22Rv1 (cell line): Measurements from ENCODE around the gene CCT6B.
A peak's percentile ranks its signal among the peaks of the same experiment; 100 is the strongest.
"Not testable (repeated sequence)": the region's sequence is repeated elsewhere in the genome, so short reads cannot be mapped to it uniquely, and the experiment has no call there.

Experiments
- H3K27ac ChIP-seq: fragments of 450-650 bp; 2 replicates; pipeline ENCODE4 v1.5.1; 2017
- ZFX ChIP-seq: fragments of 450-650 bp; IDR thresholded peaks from 2 replicates; pipeline ENCODE4 v1.6.1; 2017; ENCODE audit warnings: antibody characterized with exemption, borderline replicate concordance
- TF ChIP-seq, protein P1 (sequence below): fragments of 450-650 bp; IDR thresholded peaks from 2 replicates; pipeline ENCODE4 v1.5.1; 2017; ENCODE audit warnings: mild to moderate bottlenecking

CCT6B gene

DNA sequence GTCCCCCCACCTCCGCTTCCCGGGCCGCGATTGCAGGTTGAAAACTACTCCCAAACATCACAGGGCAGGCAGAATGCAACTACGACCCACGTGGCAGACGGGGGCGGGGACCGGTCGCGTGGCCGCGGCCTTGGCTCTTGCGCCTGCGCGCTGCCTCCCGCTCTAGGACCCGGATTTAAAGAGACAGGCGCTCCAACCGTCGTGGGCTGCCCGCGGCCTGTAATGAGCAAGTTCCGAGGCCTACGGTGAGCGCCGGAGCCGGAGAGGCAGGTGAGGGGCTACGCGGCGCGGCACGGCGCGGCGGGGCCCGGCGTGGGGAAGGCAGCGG lies 19.1 kb upstream of the CCT6B start, which contains the start of gene LIG3:
LIG3 (plus strand) TSS at position 160 of the 328 bp plus-strand sequence. CDS start 2,494 bp downstream, outside the sequence.
- TF ChIP-seq, protein P1, sequence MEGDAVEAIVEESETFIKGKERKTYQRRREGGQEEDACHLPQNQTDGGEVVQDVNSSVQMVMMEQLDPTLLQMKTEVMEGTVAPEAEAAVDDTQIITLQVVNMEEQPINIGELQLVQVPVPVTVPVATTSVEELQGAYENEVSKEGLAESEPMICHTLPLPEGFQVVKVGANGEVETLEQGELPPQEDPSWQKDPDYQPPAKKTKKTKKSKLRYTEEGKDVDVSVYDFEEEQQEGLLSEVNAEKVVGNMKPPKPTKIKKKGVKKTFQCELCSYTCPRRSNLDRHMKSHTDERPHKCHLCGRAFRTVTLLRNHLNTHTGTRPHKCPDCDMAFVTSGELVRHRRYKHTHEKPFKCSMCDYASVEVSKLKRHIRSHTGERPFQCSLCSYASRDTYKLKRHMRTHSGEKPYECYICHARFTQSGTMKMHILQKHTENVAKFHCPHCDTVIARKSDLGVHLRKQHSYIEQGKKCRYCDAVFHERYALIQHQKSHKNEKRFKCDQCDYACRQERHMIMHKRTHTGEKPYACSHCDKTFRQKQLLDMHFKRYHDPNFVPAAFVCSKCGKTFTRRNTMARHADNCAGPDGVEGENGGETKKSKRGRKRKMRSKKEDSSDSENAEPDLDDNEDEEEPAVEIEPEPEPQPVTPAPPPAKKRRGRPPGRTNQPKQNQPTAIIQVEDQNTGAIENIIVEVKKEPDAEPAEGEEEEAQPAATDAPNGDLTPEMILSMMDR = no peak
- no peak for TF ChIP-seq ZFX

DNA sequence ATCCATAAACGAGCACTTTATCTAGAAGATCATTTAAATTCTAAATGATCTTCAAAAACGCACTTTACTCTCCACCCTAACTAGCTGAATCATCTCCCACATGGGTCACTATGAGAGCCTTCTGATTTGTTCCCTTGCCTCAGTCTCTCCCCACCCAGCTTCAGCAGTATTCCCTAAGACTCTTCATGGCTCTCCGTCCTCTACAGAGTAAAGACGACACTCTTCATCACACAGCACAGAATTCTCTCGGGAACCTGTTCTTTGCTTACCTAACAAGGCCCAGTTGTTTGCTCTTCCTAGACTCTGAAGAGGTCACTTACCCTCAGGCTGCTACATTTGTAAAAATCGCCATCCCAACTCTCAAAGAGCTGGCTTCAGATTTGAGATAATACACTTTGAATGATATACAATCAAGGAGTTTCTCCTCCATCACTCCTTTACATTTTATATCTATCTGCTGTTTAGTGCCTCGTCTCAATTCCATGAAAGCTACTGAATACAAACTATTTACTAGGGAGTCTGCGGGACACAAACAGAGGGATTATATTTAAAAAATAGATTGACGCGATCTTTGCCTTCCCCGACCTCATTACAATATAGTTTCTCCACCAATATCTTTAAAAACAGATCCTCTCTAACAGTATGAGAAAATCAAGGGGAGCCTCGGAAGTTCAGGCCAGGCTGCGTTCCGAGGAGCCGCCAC lies 18.5 kb upstream of the CCT6B start:
- TF ChIP-seq, protein P1 = no peak
- TF ChIP-seq ZFX = no peak
- peak overlapping the region; percentile 79 for H3K27ac ChIP-seq

More for the DNA sequence above, 19.1 kb upstream of the CCT6B start, which contains the start of gene LIG3:
- peak within 1 kb of the TSS; percentile 79 for H3K27ac ChIP-seq

- TF ChIP-seq ZFX = no peak
- TF ChIP-seq, protein P1 = no peak
- no peak overlapping the region for H3K27ac ChIP-seq
Observed at GRCh38 chr17:34979153-34979552, 17.9 kb upstream of the CCT6B start.

DNA sequence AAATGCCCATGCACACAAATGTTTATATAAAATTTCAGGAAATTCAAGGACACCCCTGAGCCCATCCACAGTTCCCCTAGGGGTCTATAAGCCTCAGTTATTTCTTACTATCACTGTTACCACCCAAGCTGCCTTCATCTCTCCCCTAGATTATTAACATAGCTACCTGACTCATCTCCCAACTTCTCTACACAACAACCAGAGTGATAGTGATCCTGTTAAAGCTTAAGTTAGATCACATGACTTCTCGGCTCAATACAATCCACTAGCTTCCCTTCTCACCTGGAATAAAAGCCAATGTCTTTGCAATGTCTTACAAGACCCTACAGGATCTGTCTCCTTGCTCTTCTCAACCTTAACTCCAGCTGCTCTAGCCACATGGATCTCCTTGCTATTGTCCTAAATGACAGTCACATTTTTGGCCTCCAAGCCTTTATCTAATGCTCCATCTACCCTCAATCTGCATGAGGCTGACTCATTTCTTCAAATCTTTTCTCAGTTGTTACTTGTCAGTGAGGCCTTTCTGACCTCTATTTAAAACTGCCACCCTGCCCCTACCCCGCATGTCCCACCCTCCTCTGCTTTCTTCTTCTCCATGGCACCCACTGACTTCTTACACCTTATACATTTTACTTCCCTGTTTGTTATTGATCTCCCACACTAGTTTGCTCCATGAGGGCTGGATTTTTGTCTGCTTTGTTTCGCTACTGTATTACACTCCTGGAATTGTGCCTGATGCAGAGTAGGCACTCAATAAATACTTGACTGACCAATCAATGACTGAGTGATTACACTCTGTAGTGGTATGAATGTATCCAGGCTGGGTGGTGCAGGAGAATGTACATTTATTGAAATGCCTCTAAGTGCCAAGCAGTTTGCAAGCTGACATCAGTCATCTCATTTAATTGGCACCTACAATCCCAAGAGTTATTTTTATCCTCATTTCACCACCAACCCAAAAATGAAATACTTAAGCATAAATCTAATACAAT lies 13.8 kb upstream of the CCT6B start:
- no peak for TF ChIP-seq ZFX
- TF ChIP-seq, protein P1 = no peak
- no peak overlapping the region for H3K27ac ChIP-seq

GRCh38 chr17:34974179-34974578 lies 12.9 kb upstream of the CCT6B start:
- TF ChIP-seq, protein P1 = no peak
- no peak for TF ChIP-seq ZFX
- H3K27ac ChIP-seq = no peak overlapping the region

GRCh38 chr17:34958438-34958837 lies 2.8 kb downstream of the CCT6B start:
- no peak overlapping the region for H3K27ac ChIP-seq
- TF ChIP-seq, protein P1 = no peak
- no peak for TF ChIP-seq ZFX

- H3K27ac ChIP-seq = not testable (repeated sequence)
Observed at GRCh38 chr17:34950780-34951179, 10.5 kb downstream of the CCT6B start.
